NT2/D1 (cell line): ENCODE data around the gene UMODL1.

Experiments
- SUZ12 ChIP-seq: IDR thresholded peaks from 2 replicates; pipeline ENCODE4 v1.6.1; 2011; ENCODE audit not compliant: insufficient read length, insufficient read depth; ENCODE audit errors: extremely low read depth
- YY1 ChIP-seq: IDR thresholded peaks from 2 replicates; pipeline ENCODE4 v1.6.1; 2011; ENCODE audit not compliant: insufficient read length, insufficient read depth
- ZNF274 ChIP-seq: IDR thresholded peaks from 2 replicates; pipeline ENCODE4 v1.6.1; 2011; ENCODE audit warnings: mild to moderate bottlenecking, low read depth, low read length

GRCh38 chr21:42026082-42026435 lies 45.1 kb upstream of the UMODL1 start:
- TF ChIP-seq SUZ12 (no peak), ZNF274 (no peak), YY1 (no peak)
